ENCODE measurements around the gene AKAP6.

Gene AKAP6, protein sequence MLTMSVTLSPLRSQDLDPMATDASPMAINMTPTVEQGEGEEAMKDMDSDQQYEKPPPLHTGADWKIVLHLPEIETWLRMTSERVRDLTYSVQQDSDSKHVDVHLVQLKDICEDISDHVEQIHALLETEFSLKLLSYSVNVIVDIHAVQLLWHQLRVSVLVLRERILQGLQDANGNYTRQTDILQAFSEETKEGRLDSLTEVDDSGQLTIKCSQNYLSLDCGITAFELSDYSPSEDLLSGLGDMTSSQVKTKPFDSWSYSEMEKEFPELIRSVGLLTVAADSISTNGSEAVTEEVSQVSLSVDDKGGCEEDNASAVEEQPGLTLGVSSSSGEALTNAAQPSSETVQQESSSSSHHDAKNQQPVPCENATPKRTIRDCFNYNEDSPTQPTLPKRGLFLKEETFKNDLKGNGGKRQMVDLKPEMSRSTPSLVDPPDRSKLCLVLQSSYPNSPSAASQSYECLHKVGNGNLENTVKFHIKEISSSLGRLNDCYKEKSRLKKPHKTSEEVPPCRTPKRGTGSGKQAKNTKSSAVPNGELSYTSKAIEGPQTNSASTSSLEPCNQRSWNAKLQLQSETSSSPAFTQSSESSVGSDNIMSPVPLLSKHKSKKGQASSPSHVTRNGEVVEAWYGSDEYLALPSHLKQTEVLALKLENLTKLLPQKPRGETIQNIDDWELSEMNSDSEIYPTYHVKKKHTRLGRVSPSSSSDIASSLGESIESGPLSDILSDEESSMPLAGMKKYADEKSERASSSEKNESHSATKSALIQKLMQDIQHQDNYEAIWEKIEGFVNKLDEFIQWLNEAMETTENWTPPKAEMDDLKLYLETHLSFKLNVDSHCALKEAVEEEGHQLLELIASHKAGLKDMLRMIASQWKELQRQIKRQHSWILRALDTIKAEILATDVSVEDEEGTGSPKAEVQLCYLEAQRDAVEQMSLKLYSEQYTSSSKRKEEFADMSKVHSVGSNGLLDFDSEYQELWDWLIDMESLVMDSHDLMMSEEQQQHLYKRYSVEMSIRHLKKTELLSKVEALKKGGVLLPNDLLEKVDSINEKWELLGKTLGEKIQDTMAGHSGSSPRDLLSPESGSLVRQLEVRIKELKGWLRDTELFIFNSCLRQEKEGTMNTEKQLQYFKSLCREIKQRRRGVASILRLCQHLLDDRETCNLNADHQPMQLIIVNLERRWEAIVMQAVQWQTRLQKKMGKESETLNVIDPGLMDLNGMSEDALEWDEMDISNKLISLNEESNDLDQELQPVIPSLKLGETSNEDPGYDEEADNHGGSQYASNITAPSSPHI (N-terminal part only)

GRCh38 chr14:32329146-32329545 lies at the start of gene AKAP6:
AKAP6 (plus strand) TSS chr14:32329298; CDS start chr14:32433494, 104,196 bp downstream.
- DNase-seq = no peak

GRCh38 chr14:32286602-32287001 lies 42.5 kb upstream of the AKAP6 start:
- DNase-seq = no peak

DNA sequence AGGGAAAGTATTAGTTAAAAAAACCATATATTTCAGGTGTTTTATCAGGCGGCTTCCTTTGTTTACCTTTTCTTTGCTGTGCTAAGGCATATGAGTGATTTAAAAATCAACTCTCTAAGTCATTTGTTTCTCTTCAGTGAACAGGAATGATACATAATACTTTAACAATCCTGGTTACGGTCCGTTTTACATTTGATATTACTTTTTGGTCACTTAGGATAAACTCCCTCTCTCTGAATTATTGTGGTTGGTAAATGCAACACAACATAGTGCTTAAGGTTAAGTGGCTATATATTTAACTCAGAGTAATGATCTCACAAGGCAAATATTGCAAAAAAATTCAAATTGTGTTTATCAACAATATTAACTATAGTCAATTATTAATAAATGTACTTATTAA lies 32.7 kb upstream of the AKAP6 start:
- no peak for DNase-seq

GRCh38 chr14:32298346-32298745 lies 30.8 kb upstream of the AKAP6 start:
- DNase-seq = no peak

DNA sequence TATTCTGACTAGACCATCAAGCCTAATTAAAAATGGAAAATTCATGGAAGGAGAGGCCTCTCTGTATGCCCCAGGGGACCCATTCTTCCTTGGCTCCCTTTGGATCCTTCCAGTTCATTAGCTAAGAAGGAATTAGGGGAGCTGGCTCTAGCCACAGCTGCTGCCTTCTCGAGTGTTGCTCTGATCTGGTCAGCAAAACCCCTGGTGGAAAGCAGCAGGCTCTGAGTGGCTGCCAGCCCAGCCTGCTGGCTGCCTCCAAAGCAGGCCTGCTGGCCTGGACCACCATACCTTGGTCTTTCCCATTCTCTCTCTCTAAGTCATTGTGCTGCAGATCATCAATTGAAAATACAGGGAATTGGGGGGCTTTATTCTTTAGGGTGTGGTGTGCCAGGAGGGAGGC lies 29.0 kb upstream of the AKAP6 start:
- DNase-seq = no peak

GRCh38 chr14:32303865-32304264 lies 25.2 kb upstream of the AKAP6 start:
- no peak for DNase-seq

DNA sequence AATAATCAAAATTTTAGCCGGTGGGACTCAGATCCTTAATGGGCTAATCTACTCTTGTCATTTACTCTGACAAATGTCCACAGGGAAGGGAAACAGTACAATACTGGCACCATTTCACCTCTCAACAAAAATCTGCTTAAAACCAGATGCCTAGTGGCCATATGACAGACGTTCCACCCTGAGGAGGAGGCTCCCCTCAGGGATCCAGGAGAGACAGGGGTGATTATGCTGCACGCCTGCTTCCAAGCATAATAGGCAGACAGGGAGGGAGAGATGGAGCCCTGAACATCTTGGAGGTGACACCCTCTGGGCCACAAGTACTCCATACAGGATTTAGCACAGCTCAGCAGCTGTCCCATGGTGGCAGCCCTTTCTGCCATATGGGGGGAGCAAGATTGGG lies 24.8 kb upstream of the AKAP6 start:
- DNase-seq = no peak

DNA sequence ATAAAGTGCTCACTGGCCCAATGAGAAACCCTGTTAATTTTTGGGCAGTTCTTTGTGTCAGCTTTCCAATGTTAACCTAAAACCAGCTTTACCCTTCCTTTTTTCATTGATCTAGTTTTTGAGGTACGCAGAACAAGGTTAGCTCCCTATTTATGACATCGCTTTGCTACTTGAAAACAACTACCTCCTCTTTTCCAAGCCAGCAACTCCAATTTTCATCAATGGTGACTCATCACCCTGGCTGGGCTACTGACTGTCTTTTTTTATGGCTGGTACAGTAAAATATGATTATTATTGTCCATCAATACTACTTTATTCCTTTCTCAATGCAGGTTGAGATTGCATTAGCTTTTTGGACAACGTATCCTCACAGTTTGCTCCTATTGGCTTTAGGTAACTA lies 22.5 kb upstream of the AKAP6 start:
- no peak for DNase-seq

GRCh38 chr14:32307881-32308582 lies 21.1 kb upstream of the AKAP6 start:
- no peak for DNase-seq

GRCh38 chr14:32310876-32311275 lies 18.2 kb upstream of the AKAP6 start:
- DNase-seq = no peak

DNA sequence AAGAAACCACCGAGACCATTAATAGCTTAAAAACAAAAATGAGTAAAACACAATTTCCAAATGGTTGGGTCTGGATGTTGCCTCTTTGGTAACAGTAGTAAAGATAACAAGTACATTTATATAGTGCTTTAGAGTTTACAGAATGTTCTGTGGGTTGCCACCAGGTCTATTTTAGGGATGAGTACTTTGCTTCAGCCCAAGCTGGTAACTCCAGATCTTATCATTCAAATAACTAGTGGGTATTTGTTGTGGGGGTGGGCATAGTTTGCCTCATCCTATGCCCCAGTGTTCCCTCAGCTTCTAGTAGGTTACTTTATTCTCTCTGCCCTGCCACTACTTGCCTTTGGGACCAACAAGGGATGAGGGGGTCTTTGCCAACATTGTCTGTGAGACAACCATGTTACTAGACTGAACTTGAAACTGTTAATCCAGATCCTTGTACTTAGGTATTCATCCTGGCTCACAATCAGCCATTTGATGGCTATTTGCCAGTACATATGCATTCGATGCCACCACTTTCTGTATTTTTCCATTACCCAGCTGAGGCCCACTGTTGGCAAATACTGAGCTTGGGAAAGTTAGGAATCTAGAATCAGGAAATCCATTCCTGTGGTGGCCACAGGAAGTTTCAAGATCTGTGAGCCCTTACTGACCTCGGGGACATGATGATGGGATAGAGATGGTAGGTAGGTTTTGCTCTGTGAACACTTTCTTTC lies 17.6 kb upstream of the AKAP6 start:
- no peak for DNase-seq

GRCh38 chr14:32312010-32312331 lies 17.1 kb upstream of the AKAP6 start:
- no peak for DNase-seq

GRCh38 chr14:32313844-32314376 lies 15.2 kb upstream of the AKAP6 start:
- DNase-seq = no peak

- DNase-seq = no peak
Observed at GRCh38 chr14:32318087-32318795, 10.9 kb upstream of the AKAP6 start.

GRCh38 chr14:32319368-32320049 lies 9.6 kb upstream of the AKAP6 start:
- no peak for DNase-seq

- DNase-seq = no peak
Observed at GRCh38 chr14:32324601-32325000, 4.5 kb upstream of the AKAP6 start.

GRCh38 chr14:32327255-32327961 lies 1.7 kb upstream of the AKAP6 start:
- DNase-seq = no peak

DNA sequence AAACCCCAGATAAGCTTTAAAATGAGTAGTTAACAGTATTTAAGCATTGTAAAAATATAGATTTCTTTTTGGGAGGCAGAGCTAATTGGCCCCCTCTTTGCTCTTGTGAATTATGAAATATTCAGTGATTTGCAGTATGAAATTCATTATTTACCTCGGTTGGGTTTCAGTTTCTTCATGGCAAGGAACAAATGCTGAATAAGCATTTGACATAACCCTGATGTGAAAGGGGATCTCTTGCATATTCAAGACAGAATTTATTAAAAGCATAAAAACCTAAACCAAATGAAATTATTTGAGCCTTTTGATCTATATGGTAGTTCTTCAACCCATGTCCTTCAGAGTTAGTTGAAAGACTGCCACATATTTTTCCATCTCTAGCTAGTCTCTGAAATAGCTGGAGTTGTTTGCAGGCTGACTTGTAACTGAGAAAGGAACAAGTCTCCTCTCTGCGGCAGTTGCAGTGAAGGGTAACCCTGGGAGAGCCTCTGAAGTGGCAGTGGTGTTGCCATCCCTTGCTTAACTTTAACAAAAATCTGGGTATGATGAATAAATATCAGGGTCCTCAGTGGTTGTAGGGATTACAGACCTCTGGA lies 690 bp downstream of the AKAP6 start:
- no peak for DNase-seq
